ENCODE measurements around the gene NUP88.
"Not testable (repeated sequence)": the region's sequence is repeated elsewhere in the genome, so short reads cannot be mapped to it uniquely, and the experiment has no call there.

NUP88 gene

GRCh38 chr17:5444209-5444608 lies 24.7 kb upstream of the NUP88 start:
- DNase-seq: no peak
- peaks cover 25 to 60% (median 50%) of the 10 kb centered on the region in 4 experiments for H3K36me3 ChIP-seq (ENCODE audit: control insufficient read depth in 4 of 4, insufficient read depth in 4 of 4, low read length in 3 of 4)
- no peak overlapping the region for H3K27ac ChIP-seq (ENCODE audit: insufficient read depth in 1 of 2, low read depth in 1 of 2, low read length in 2 of 2, poor library complexity in 1 of 2, severe bottlenecking in 2 of 2)
- H3K4me1 ChIP-seq (ENCODE audit: control extremely low read depth in 1 of 4, control insufficient read depth in 4 of 4, insufficient read depth in 4 of 4, low read length in 3 of 4): peaks cover 3 to 6% (median 4%) of the 10 kb centered on the region in 4 experiments
- ChIA-PET CTCF (interaction anchor here (1.0 kb wide), 1 partner anchor 196 kb away, joined by 3 read pairs; no protein-coding TSS in a partner anchor), POLR2A (no interaction called here)
- WGBS (ENCODE audit: insufficient coverage): 99% methylated on average over 22 of the region's 22 CpGs
- no peaks in the 10 kb centered on the region for H3K27me3 ChIP-seq (replicated peaks in 2 of 5; ENCODE audit: control insufficient read depth in 4 of 5, insufficient read depth in 5 of 5, low read length in 4 of 5)
- no peaks in the 10 kb centered on the region for H3K9me3 ChIP-seq (ENCODE audit: control extremely low read depth in 1 of 5, control insufficient read depth in 4 of 5, insufficient read depth in 2 of 5, low read depth in 1 of 5, low read length in 4 of 5)
- H3K4me3 ChIP-seq (ENCODE audit: control insufficient read depth in 1 of 7, extremely low read depth in 1 of 7, insufficient read depth in 4 of 7, low read depth in 2 of 7, low read length in 6 of 7): no peak overlapping the region

- Histone ChIP-seq H3K4me3 (ENCODE audit: control insufficient read depth in 1 of 7, extremely low read depth in 1 of 7, insufficient read depth in 4 of 7, low read depth in 2 of 7, low read length in 6 of 7) (no peak overlapping the region), H3K27me3 (replicated peaks in 2 of 5; ENCODE audit: control insufficient read depth in 4 of 5, insufficient read depth in 5 of 5, low read length in 4 of 5) (no peaks in the 10 kb centered on the region), H3K4me1 (ENCODE audit: control extremely low read depth in 1 of 4, control insufficient read depth in 4 of 4, insufficient read depth in 4 of 4, low read length in 3 of 4) (peaks cover 3 to 7% (median 5%) of the 10 kb centered on the region in 4 experiments), H3K9me3 (ENCODE audit: control extremely low read depth in 1 of 5, control insufficient read depth in 4 of 5, insufficient read depth in 2 of 5, low read depth in 1 of 5, low read length in 4 of 5) (no peaks in the 10 kb centered on the region), H3K36me3 (ENCODE audit: control insufficient read depth in 4 of 4, insufficient read depth in 4 of 4, low read length in 3 of 4) (peaks cover 25 to 57% (median 48%) of the 10 kb centered on the region in 4 experiments), H3K27ac (ENCODE audit: insufficient read depth in 1 of 2, low read depth in 1 of 2, low read length in 2 of 2, poor library complexity in 1 of 2, severe bottlenecking in 2 of 2) (no peak overlapping the region)
- WGBS (ENCODE audit: insufficient coverage): 100% methylated on average over 5 of the region's 6 CpGs
- DNase-seq: no peak
- CTCF ChIA-PET: no interaction called here
- POLR2A ChIA-PET: no interaction called here
Observed at GRCh38 chr17:5443728-5444127, 24.3 kb upstream of the NUP88 start.

GRCh38 chr17:5439446-5439764 lies 19.9 kb upstream of the NUP88 start:
- POLR2A ChIA-PET: interaction anchor here (1.0 to 2.3 kb wide), 2 partner anchors 10 to 20 kb away, joined by 3 to 13 read pairs; partner anchors contain the start of genes NUP88 and RPAIN

GRCh38 chr17:5438716-5439445 lies 19.4 kb upstream of the NUP88 start, which contains the start of gene C1QBP:
Gene C1QBP (minus strand): TSS chr17:5439155. CDS start chr17:5439073, 82 bp downstream.
- Histone ChIP-seq H3K36me3 (ENCODE audit: control insufficient read depth in 4 of 4, insufficient read depth in 4 of 4, low read length in 3 of 4) (peaks cover 15 to 46% (median 32%) of the 10 kb centered on the region in 4 experiments), H3K27ac (ENCODE audit: insufficient read depth in 1 of 2, low read depth in 1 of 2, low read length in 2 of 2, poor library complexity in 1 of 2, severe bottlenecking in 2 of 2) (peak within 1 kb of the TSS; percentile 75 to 85), H3K4me3 (ENCODE audit: control insufficient read depth in 1 of 7, extremely low read depth in 1 of 7, insufficient read depth in 4 of 7, low read depth in 2 of 7, low read length in 6 of 7) (peak within 1 kb of the TSS; percentile 68 to 100 (median 92)), H3K9me3 (ENCODE audit: control extremely low read depth in 1 of 5, control insufficient read depth in 4 of 5, insufficient read depth in 2 of 5, low read depth in 1 of 5, low read length in 4 of 5) (no peaks in the 10 kb centered on the region), H3K27me3 (replicated peaks in 2 of 5; ENCODE audit: control insufficient read depth in 4 of 5, insufficient read depth in 5 of 5, low read length in 4 of 5) (no peaks in the 10 kb centered on the region), H3K4me1 (ENCODE audit: control extremely low read depth in 1 of 4, control insufficient read depth in 4 of 4, insufficient read depth in 4 of 4, low read length in 3 of 4) (peaks cover 17 to 35% (median 25%) of the 10 kb centered on the region in 4 experiments)
- DNase-seq: peak; percentile 94 to 97 (median 96)
- POLR2A ChIA-PET: interaction anchor here (1.0 to 2.3 kb wide), 3 partner anchors 9 to 19 kb away, joined by 3 to 13 read pairs (median 3); partner anchors contain the start of genes NUP88 and RPAIN
- CTCF ChIA-PET: interaction anchor here (0.5 to 4.8 kb wide), 16 partner anchors 9 to 1005 kb away, joined by 3 to 30 read pairs (median 3); partner anchors contain the start of genes NUP88, RPAIN and SPNS3
- under 1% methylated on average over 67 of the region's 75 CpGs for WGBS (ENCODE audit: insufficient coverage)

More at GRCh38 chr17:5439446-5439764, 19.9 kb upstream of the NUP88 start:
- no peaks in the 10 kb centered on the region for H3K9me3 ChIP-seq (ENCODE audit: control extremely low read depth in 1 of 5, control insufficient read depth in 4 of 5, insufficient read depth in 2 of 5, low read depth in 1 of 5, low read length in 4 of 5)
- peaks cover 17 to 35% (median 25%) of the 10 kb centered on the region in 4 experiments for H3K4me1 ChIP-seq (ENCODE audit: control extremely low read depth in 1 of 4, control insufficient read depth in 4 of 4, insufficient read depth in 4 of 4, low read length in 3 of 4)
- no peaks in the 10 kb centered on the region for H3K27me3 ChIP-seq (replicated peaks in 2 of 5; ENCODE audit: control insufficient read depth in 4 of 5, insufficient read depth in 5 of 5, low read length in 4 of 5)
- H3K27ac ChIP-seq (ENCODE audit: insufficient read depth in 1 of 2, low read depth in 1 of 2, low read length in 2 of 2, poor library complexity in 1 of 2, severe bottlenecking in 2 of 2): peak overlapping the region in 1 of 2 experiments; percentile 85
- peaks cover 14 to 47% (median 33%) of the 10 kb centered on the region in 4 experiments for H3K36me3 ChIP-seq (ENCODE audit: control insufficient read depth in 4 of 4, insufficient read depth in 4 of 4, low read length in 3 of 4)
- DNase-seq: no peak
- H3K4me3 ChIP-seq (ENCODE audit: control insufficient read depth in 1 of 7, extremely low read depth in 1 of 7, insufficient read depth in 4 of 7, low read depth in 2 of 7, low read length in 6 of 7): peak overlapping the region in 6 of 7 experiments; percentile 68 to 100 (median 94)
- CTCF ChIA-PET: interaction anchor here (0.5 to 4.8 kb wide), 16 partner anchors 9 to 1006 kb away, joined by 3 to 30 read pairs (median 3); partner anchors contain the start of genes NUP88, RPAIN and SPNS3
- no CpG with 5 or more reads among the region's 1 CpG for WGBS (ENCODE audit: insufficient coverage)

- Histone ChIP-seq H3K27me3 (replicated peaks in 2 of 5; ENCODE audit: control insufficient read depth in 4 of 5, insufficient read depth in 5 of 5, low read length in 4 of 5) (no peaks in the 10 kb centered on the region), H3K4me1 (ENCODE audit: control extremely low read depth in 1 of 4, control insufficient read depth in 4 of 4, insufficient read depth in 4 of 4, low read length in 3 of 4) (peaks cover 17 to 35% (median 25%) of the 10 kb centered on the region in 4 experiments), H3K36me3 (ENCODE audit: control insufficient read depth in 4 of 4, insufficient read depth in 4 of 4, low read length in 3 of 4) (peaks cover 17 to 47% (median 34%) of the 10 kb centered on the region in 4 experiments), H3K27ac (ENCODE audit: insufficient read depth in 1 of 2, low read depth in 1 of 2, low read length in 2 of 2, poor library complexity in 1 of 2, severe bottlenecking in 2 of 2) (peak overlapping the region; percentile 19 to 85), H3K9me3 (ENCODE audit: control extremely low read depth in 1 of 5, control insufficient read depth in 4 of 5, insufficient read depth in 2 of 5, low read depth in 1 of 5, low read length in 4 of 5) (no peaks in the 10 kb centered on the region), H3K4me3 (ENCODE audit: control insufficient read depth in 1 of 7, extremely low read depth in 1 of 7, insufficient read depth in 4 of 7, low read depth in 2 of 7, low read length in 6 of 7) (peak overlapping the region in 6 of 7 experiments; percentile 68 to 100 (median 91))
- CTCF ChIA-PET: interaction anchor here (1.3 to 4.8 kb wide), 3 partner anchors 13 to 131 kb away, joined by 3 to 30 read pairs (median 4); partner anchors contain the start of genes NUP88 and RPAIN
- POLR2A ChIA-PET: interaction anchor here (1.1 kb wide), 1 partner anchor 10 kb away, joined by 3 read pairs; no protein-coding TSS in a partner anchor
- 93% methylated on average over 5 of the region's 5 CpGs for WGBS (ENCODE audit: insufficient coverage)
- no peak for DNase-seq
Observed at GRCh38 chr17:5437721-5438317, 18.4 kb upstream of the NUP88 start.

- Histone ChIP-seq H3K4me1 (ENCODE audit: control extremely low read depth in 1 of 4, control insufficient read depth in 4 of 4, insufficient read depth in 4 of 4, low read length in 3 of 4) (peaks cover 17 to 35% (median 25%) of the 10 kb centered on the region in 4 experiments), H3K36me3 (ENCODE audit: control insufficient read depth in 4 of 4, insufficient read depth in 4 of 4, low read length in 3 of 4) (peaks cover 14 to 57% (median 41%) of the 10 kb centered on the region in 4 experiments), H3K27ac (ENCODE audit: insufficient read depth in 1 of 2, low read depth in 1 of 2, low read length in 2 of 2, poor library complexity in 1 of 2, severe bottlenecking in 2 of 2) (peak overlapping the region in 1 of 2 experiments; percentile 11)
- CTCF ChIA-PET: interaction anchor here (1.2 to 1.6 kb wide), 2 partner anchors 11 to 47 kb away, joined by 3 to 4 read pairs; no protein-coding TSS in a partner anchor
- not testable (repeated sequence) for H3K4me3 ChIP-seq (ENCODE audit: control insufficient read depth in 1 of 7, extremely low read depth in 1 of 7, insufficient read depth in 4 of 7, low read depth in 2 of 7, low read length in 6 of 7); H3K27me3 ChIP-seq (replicated peaks in 2 of 5; ENCODE audit: control insufficient read depth in 4 of 5, insufficient read depth in 5 of 5, low read length in 4 of 5); H3K9me3 ChIP-seq (ENCODE audit: control extremely low read depth in 1 of 5, control insufficient read depth in 4 of 5, insufficient read depth in 2 of 5, low read depth in 1 of 5, low read length in 4 of 5)
- POLR2A ChIA-PET: interaction anchor here (0.6 to 1.1 kb wide), 2 partner anchors 11 to 22 kb away, joined by 3 read pairs; no protein-coding TSS in a partner anchor
- 83% methylated on average over 2 of the region's 12 CpGs for WGBS (ENCODE audit: insufficient coverage)
- peak in 2 of 3 donors; percentile 68 to 73 for DNase-seq
Observed at GRCh38 chr17:5435781-5436315, 16.4 kb upstream of the NUP88 start.
